Endothelial cell (in vitro differentiated cells): Measurements from ENCODE around the gene SLC38A9. TPM values are rescaled to one million over a fixed set of nuclear protein-coding genes. Genes with fewer than 3 reads are reported as not detected.
"Not testable (repeated sequence)": the region's sequence is repeated elsewhere in the genome, so short reads cannot be mapped to it uniquely, and the experiment has no call there.

Experiments
- DNase-seq: peaks from one replicate; pipeline ENCODE4 v3.0.0; 2021; ENCODE audit warnings: low spot score
- H3K27ac Mint-ChIP-seq: one replicate; pipeline ENCODE4 v1.8.0; 2021; ENCODE audit warnings: mixed read lengths, inconsistent platforms; ENCODE audit not compliant: unreplicated experiment
- H3K27me3 Mint-ChIP-seq: one replicate; pipeline ENCODE4 v1.8.0; 2021; ENCODE audit warnings: mild to moderate bottlenecking, moderate library complexity, mixed read lengths, inconsistent platforms; ENCODE audit not compliant: unreplicated experiment
- H3K36me3 Mint-ChIP-seq: one replicate; pipeline ENCODE4 v1.8.0; 2021; ENCODE audit warnings: mild to moderate bottlenecking, low read depth, mixed read lengths, inconsistent platforms; ENCODE audit not compliant: unreplicated experiment
- H3K4me1 Mint-ChIP-seq: one replicate; pipeline ENCODE4 v1.8.0; 2021; ENCODE audit warnings: mild to moderate bottlenecking, mixed read lengths, inconsistent platforms; ENCODE audit not compliant: unreplicated experiment
- H3K4me3 Mint-ChIP-seq: one replicate; pipeline ENCODE4 v1.8.0; 2021; ENCODE audit warnings: mild to moderate bottlenecking, mixed read lengths, inconsistent platforms; ENCODE audit not compliant: unreplicated experiment
- H3K9me3 Mint-ChIP-seq: one replicate; pipeline ENCODE4 v1.8.0; 2021; ENCODE audit warnings: mixed read lengths, inconsistent platforms; ENCODE audit not compliant: unreplicated experiment
- total RNA-seq: library from RNA; stranded (reverse); fragmentation: NEBNext Ultra II Directional; extraction: Animal tissue kit (Norgen Biotek cat#: 25700); gene quantifications from one replicate; pipeline ENCODE4 v1.2.1, GENCODE V29; 2021; ENCODE audit not compliant: unreplicated experiment
- TF ChIP-seq, protein P1 (sequence below): fragments of 200-600 bp; sonication (generic); IDR thresholded peaks from one replicate; pipeline ENCODE4 v1.5.0; 2021; ENCODE audit warnings: antibody characterized with exemption; ENCODE audit not compliant: unreplicated experiment

Gene SLC38A9
- total RNA-seq, 1 donor from 2014 or later, result 45.5 TPM

GRCh38 chr5:55699041-55699688, 13.0 kb downstream of the SLC38A9 start:
- H3K4me3 Mint-ChIP-seq, result no peak overlapping the region
- TF ChIP-seq, protein P1, sequence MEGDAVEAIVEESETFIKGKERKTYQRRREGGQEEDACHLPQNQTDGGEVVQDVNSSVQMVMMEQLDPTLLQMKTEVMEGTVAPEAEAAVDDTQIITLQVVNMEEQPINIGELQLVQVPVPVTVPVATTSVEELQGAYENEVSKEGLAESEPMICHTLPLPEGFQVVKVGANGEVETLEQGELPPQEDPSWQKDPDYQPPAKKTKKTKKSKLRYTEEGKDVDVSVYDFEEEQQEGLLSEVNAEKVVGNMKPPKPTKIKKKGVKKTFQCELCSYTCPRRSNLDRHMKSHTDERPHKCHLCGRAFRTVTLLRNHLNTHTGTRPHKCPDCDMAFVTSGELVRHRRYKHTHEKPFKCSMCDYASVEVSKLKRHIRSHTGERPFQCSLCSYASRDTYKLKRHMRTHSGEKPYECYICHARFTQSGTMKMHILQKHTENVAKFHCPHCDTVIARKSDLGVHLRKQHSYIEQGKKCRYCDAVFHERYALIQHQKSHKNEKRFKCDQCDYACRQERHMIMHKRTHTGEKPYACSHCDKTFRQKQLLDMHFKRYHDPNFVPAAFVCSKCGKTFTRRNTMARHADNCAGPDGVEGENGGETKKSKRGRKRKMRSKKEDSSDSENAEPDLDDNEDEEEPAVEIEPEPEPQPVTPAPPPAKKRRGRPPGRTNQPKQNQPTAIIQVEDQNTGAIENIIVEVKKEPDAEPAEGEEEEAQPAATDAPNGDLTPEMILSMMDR, result no peak
- H3K27ac Mint-ChIP-seq, result no peak overlapping the region
- H3K9me3 Mint-ChIP-seq, result no peaks in the 10 kb centered on the region
- peaks cover 16% of the 10 kb centered on the region for H3K36me3 Mint-ChIP-seq
- no peaks in the 10 kb centered on the region for H3K4me1 Mint-ChIP-seq
- peaks cover 1% of the 10 kb centered on the region for H3K27me3 Mint-ChIP-seq
- DNase-seq, result no peak

GRCh38 chr5:55696704-55697103, 15.4 kb downstream of the SLC38A9 start:
- H3K9me3 Mint-ChIP-seq, H3K4me1 Mint-ChIP-seq, H3K4me3 Mint-ChIP-seq, H3K27me3 Mint-ChIP-seq, H3K27ac Mint-ChIP-seq, DNase-seq: not testable (repeated sequence)
- peaks cover 16% of the 10 kb centered on the region for H3K36me3 Mint-ChIP-seq

- peaks cover 1% of the 10 kb centered on the region for H3K27me3 Mint-ChIP-seq
- peaks cover 16% of the 10 kb centered on the region for H3K36me3 Mint-ChIP-seq
- no peak for DNase-seq
- no peaks in the 10 kb centered on the region for H3K9me3 Mint-ChIP-seq
- H3K4me3 Mint-ChIP-seq, result no peak overlapping the region
- H3K4me1 Mint-ChIP-seq, result peaks cover 2% of the 10 kb centered on the region
- no peak overlapping the region for H3K27ac Mint-ChIP-seq
- TF ChIP-seq, protein P1, result no peak
These were observed 17.8 kb downstream of the SLC38A9 start for GRCh38 chr5:55694152-55694830.

- Mint-ChIP-seq H3K4me3 (no peak overlapping the region), H3K4me1 (peaks cover 2% of the 10 kb centered on the region), H3K36me3 (peaks cover 12% of the 10 kb centered on the region), H3K27me3 (peaks cover 1% of the 10 kb centered on the region), H3K9me3 (no peaks in the 10 kb centered on the region), H3K27ac (no peak overlapping the region)
- TF ChIP-seq, protein P1, result no peak
- no peak for DNase-seq
These were observed 19.6 kb downstream of the SLC38A9 start for GRCh38 chr5:55692509-55692908.

GRCh38 chr5:55692106-55692417, 20.1 kb downstream of the SLC38A9 start:
- Mint-ChIP-seq H3K9me3 (no peaks in the 10 kb centered on the region), H3K27me3 (peaks cover 1% of the 10 kb centered on the region), H3K4me3 (no peak overlapping the region), H3K4me1 (peaks cover 2% of the 10 kb centered on the region), H3K27ac (no peak overlapping the region), H3K36me3 (peaks cover 8% of the 10 kb centered on the region)
- TF ChIP-seq, protein P1, result peak; percentile 27
- DNase-seq, result no peak
